Liver (tissue), 9 donors: ENCODE measurements around the gene PLB1. TPM values are rescaled to one million over a fixed set of nuclear protein-coding genes. Genes with fewer than 3 reads are reported as not detected.

Source experiments
- DNase-seq: peaks from one replicate; pipeline ENCODE4 v3.0.0-alpha.2; 2017; ENCODE audit warnings: low spot score
- H3K27ac ChIP-seq, 2 donors: one replicate each; pipeline ENCODE4 v1.7.0; 2013; ENCODE audit warnings: inconsistent platforms in 2 of 2, low read length in 2 of 2, control low read depth in 1 of 2, low read depth in 1 of 2, mild to moderate bottlenecking in 1 of 2
- H3K27me3 ChIP-seq, 4 donors: one replicate each; pipeline versions ENCODE4 v1.6.1 to v1.7.0; 2013; ENCODE audit warnings: low read length in 3 of 4, inconsistent platforms in 1 of 4, mild to moderate bottlenecking in 1 of 4, moderate library complexity in 1 of 4; ENCODE audit not compliant: control insufficient read depth in 4 of 4, insufficient read depth in 4 of 4
- H3K36me3 ChIP-seq, 4 donors: one replicate each; pipeline versions ENCODE4 v1.6.1 to v1.7.0; 2013; ENCODE audit warnings: low read length in 3 of 4, mild to moderate bottlenecking in 3 of 4, low read depth in 1 of 4, moderate library complexity in 1 of 4; ENCODE audit not compliant: control insufficient read depth in 4 of 4, insufficient read depth in 3 of 4
- H3K4me1 ChIP-seq, 4 donors: one replicate each; pipeline versions ENCODE4 v1.6.1 to v1.7.0; 2013; ENCODE audit warnings: low read length in 3 of 4, mild to moderate bottlenecking in 3 of 4, moderate library complexity in 1 of 4; ENCODE audit not compliant: control insufficient read depth in 4 of 4, insufficient read depth in 4 of 4
- H3K4me3 ChIP-seq, 3 donors: one replicate each; pipeline versions ENCODE4 v1.6.1 to v1.7.0; 2013; ENCODE audit warnings: low read length in 3 of 3, control low read depth in 1 of 3, low read depth in 1 of 3, mild to moderate bottlenecking in 1 of 3
- H3K9ac ChIP-seq, 2 donors: one replicate each; pipeline ENCODE4 v1.7.0; 2013; ENCODE audit warnings: low read length in 2 of 2, mild to moderate bottlenecking in 2 of 2, moderate library complexity in 2 of 2, control low read depth in 1 of 2, low read depth in 1 of 2
- H3K9me3 ChIP-seq, 4 donors: one replicate each; pipeline versions ENCODE4 v1.6.1 to v1.7.0; 2013; ENCODE audit warnings: low read length in 3 of 4; ENCODE audit not compliant: control insufficient read depth in 4 of 4
- ATF3 ChIP-seq: IDR thresholded peaks from 2 replicates; pipeline ENCODE4 v1.6.1; 2016; ENCODE audit warnings: antibody characterized with exemption
- CTCF ChIP-seq: fragments of 150-350 bp; IDR thresholded peaks from 2 replicates; pipeline ENCODE4 v1.5.1; 2017; ENCODE audit warnings: improper control_type of control experiment, low read depth, low read length; ENCODE audit not compliant: missing input control
- FOXA1 ChIP-seq: IDR thresholded peaks from 2 replicates; pipeline ENCODE4 v1.6.1; 2016; ENCODE audit warnings: antibody characterized with exemption
- FOXA2 ChIP-seq: IDR thresholded peaks from 2 replicates; pipeline ENCODE4 v1.6.1; 2016; ENCODE audit warnings: antibody characterized with exemption
- HNF4A ChIP-seq, 2 donors: conservative IDR thresholded peaks; 2 replicates each; pipeline ENCODE4 v1.6.1; 2016; ENCODE audit warnings: antibody characterized with exemption in 2 of 2, mild to moderate bottlenecking in 2 of 2
- HNF4G ChIP-seq: IDR thresholded peaks from 2 replicates; pipeline ENCODE4 v1.6.1; 2016; ENCODE audit warnings: antibody characterized with exemption
- JUND ChIP-seq, 2 donors: IDR thresholded peaks; 2 replicates each; pipeline ENCODE4 v1.6.1; 2016; ENCODE audit warnings: antibody characterized with exemption in 2 of 2
- MAX ChIP-seq: IDR thresholded peaks from 2 replicates; pipeline ENCODE4 v1.6.1; 2016; ENCODE audit warnings: antibody characterized with exemption
- NR2F2 ChIP-seq: IDR thresholded peaks from 2 replicates; pipeline ENCODE4 v1.6.1; 2016; ENCODE audit warnings: antibody characterized with exemption
- RAD21 ChIP-seq, 2 donors: IDR thresholded peaks; 2 replicates each; pipeline ENCODE4 v1.6.1; 2016; ENCODE audit warnings: antibody characterized with exemption in 2 of 2, mild to moderate bottlenecking in 2 of 2
- REST ChIP-seq: IDR thresholded peaks from 2 replicates; pipeline ENCODE4 v1.6.1; 2016; ENCODE audit warnings: antibody characterized with exemption, mild to moderate bottlenecking
- RXRA ChIP-seq, 2 donors: IDR thresholded peaks; 2 replicates each; pipeline ENCODE4 v1.6.1; 2017 to 2018; ENCODE audit warnings: antibody characterized with exemption in 2 of 2, mild to moderate bottlenecking in 1 of 2
- SP1 ChIP-seq: IDR thresholded peaks from 2 replicates; pipeline ENCODE4 v1.6.1; 2018; ENCODE audit warnings: antibody characterized with exemption, mild to moderate bottlenecking
- TAF1 ChIP-seq: conservative IDR thresholded peaks from 2 replicates; pipeline ENCODE4 v1.6.1; 2016; ENCODE audit warnings: antibody characterized with exemption, mild to moderate bottlenecking
- YY1 ChIP-seq: IDR thresholded peaks from 2 replicates; pipeline ENCODE4 v1.6.1; 2016; ENCODE audit warnings: antibody characterized with exemption, mild to moderate bottlenecking
- ZBTB33 ChIP-seq: IDR thresholded peaks from 2 replicates; pipeline ENCODE4 v1.6.1; 2016; ENCODE audit warnings: antibody characterized with exemption
- WGBS: extraction: QIAGEN DNeasy Blood & Tissue Kit; methylation state at CpG from one replicate; pipeline ENCODE4 v1.1.7; 2013; 5-methylcytosine and 5-hydroxymethylcytosine counted together
- polyA plus RNA-seq, 2 donors: library from polyadenylated mRNA; stranded (reverse) in 1 of 2; unstranded in 1 of 2; fragments of 200-250 nt in 1 of 2; fragments of >200 nt in 1 of 2; fragmentation: Nextera tagmentation in 1 of 2; extraction: Ambion mirVana in 1 of 2; gene quantifications; one replicate each; pipeline versions ENCODE4 v1.2.1 to v1.2.3, GENCODE V29; 2013 to 2015
- total RNA-seq, 2 donors: library from RNA; depleted of rRNA; stranded (reverse); fragments of >200 nt; gene quantifications; one replicate each; pipeline ENCODE4 v1.2.3, GENCODE V29; 2014
- donor health status: healthy.
- donor health status: healthy.
- donor health status: healthy.
- donor health status: healthy.
- donor health status: healthy.

PLB1 gene
- total and polyA plus RNA-seq, 4 donors, result 0.58 to 4.5 (median 1.6) TPM

- no peak for DNase-seq
- no peaks in the 10 kb centered on the region for H3K9me3 ChIP-seq
- peak overlapping the region in 1 of 2 donors; percentile 70 for H3K9ac ChIP-seq
- TF ChIP-seq FOXA1 (no peak), ATF3 (no peak), HNF4A (conservative IDR thresholded peaks at IDR 0.05) (no peak), HNF4G (no peak), SP1 (no peak), REST (no peak), RAD21 (IDR thresholded peaks at IDR 0.05) (no peak), ZBTB33 (no peak), RXRA (IDR thresholded peaks at IDR 0.05) (no peak), YY1 (no peak), JUND (IDR thresholded peaks at IDR 0.05) (no peak), CTCF (no peak), FOXA2 (no peak)
- no peak overlapping the region for H3K4me3 ChIP-seq
- H3K36me3 ChIP-seq, result no peaks in the 10 kb centered on the region
- WGBS, result 60% methylated on average over 2 of the region's 2 CpGs
- H3K4me1 ChIP-seq, result peaks cover 0 to 28% (median 19%) of the 10 kb centered on the region in 4 donors
- no peaks in the 10 kb centered on the region for H3K27me3 ChIP-seq
- H3K27ac ChIP-seq, result peak overlapping the region; percentile 84 to 85
Measured at GRCh38 chr2:28622101-28622499, 126.2 kb downstream of the PLB1 start.

- H3K36me3 ChIP-seq, result no peaks in the 10 kb centered on the region
- 91% methylated on average over 12 of the region's 12 CpGs for WGBS
- DNase-seq, result no peak
- H3K27me3 ChIP-seq, result no peaks in the 10 kb centered on the region
- no peak overlapping the region for H3K4me3 ChIP-seq
- no peaks in the 10 kb centered on the region for H3K9me3 ChIP-seq
- no peak overlapping the region for H3K27ac ChIP-seq
- H3K9ac ChIP-seq, result no peak overlapping the region
- H3K4me1 ChIP-seq, result peaks cover 3 to 33% (median 22%) of the 10 kb centered on the region in 4 donors
- no peak for TF ChIP-seq CTCF
- TF ChIP-seq HNF4G, result no peak
- no peak for TF ChIP-seq NR2F2
- TF ChIP-seq MAX, result no peak
- TF ChIP-seq REST, result no peak
- TF ChIP-seq RXRA (IDR thresholded peaks at IDR 0.05), result no peak
- no peak for TF ChIP-seq FOXA1
- TF ChIP-seq TAF1, result no peak
- no peak for TF ChIP-seq JUND (IDR thresholded peaks at IDR 0.05)
- TF ChIP-seq FOXA2, result no peak
- no peak for TF ChIP-seq HNF4A (conservative IDR thresholded peaks at IDR 0.05)
- no peak for TF ChIP-seq SP1
Measured at GRCh38 chr2:28623582-28624405, 127.9 kb downstream of the PLB1 start.
